Measurements from ENCODE around the gene CCDC183.
"Not testable (repeated sequence)": the region's sequence is repeated elsewhere in the genome, so short reads cannot be mapped to it uniquely, and the experiment has no call there.

CCDC183 gene

DNA sequence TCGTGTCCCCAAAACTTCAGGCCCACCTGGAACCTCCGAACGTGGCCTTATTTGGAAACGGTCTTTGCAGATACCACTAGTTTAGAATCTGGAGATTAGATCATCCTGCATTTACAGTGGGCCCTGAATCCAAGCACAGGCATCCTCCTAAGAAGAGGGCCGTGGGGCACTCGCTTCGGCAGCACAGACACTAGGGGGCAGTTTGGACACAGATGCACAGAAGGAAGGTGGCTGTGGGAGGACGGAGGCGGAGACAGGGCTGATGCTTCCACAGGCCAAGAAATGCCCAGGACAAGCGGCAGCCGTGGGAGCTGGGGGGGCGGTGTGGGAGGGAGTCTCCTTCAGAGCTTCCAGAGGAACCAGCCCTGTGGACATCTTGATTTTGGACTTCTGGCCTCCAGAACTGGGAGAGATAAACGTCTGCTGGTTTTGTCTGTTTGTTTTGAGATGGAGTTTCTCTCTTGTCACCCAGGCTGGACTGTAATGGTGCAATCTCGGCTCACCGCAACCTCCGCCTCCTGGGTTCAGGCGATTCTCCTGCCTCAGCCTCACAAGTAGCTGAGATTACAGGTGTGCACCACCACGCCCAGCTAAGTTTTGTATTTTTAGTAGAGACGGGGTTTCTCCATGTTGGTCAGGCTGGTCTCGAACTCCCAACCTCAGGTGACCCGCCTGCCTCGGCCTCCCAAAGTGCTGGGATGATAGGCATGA lies 35.1 kb upstream of the CCDC183 start:
- DNase-seq (ENCODE audit: low read depth) = peak; percentile 32

DNA sequence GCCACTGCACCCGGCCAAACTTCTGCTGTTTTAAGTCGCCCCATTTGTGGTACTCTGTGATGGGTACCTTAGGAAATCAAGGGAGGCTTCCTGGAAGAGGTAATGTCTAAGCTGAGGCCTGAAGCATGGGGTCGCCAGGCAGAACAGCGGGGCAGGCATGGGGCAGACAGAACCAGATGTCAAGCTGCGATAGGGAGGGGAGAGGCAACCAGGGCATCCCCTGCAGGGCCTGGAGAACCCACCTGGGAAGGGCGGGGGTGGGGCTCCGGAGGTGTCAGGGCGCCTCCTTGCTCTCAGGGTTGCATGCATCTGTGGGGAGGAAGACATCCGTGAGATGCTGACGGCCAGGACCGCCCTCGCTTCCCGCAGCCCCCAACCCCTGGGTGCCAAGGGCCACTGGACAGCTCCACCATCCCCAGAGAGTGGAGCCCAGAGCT lies 34.6 kb upstream of the CCDC183 start:
- no peak for DNase-seq (ENCODE audit: low read depth)

DNA sequence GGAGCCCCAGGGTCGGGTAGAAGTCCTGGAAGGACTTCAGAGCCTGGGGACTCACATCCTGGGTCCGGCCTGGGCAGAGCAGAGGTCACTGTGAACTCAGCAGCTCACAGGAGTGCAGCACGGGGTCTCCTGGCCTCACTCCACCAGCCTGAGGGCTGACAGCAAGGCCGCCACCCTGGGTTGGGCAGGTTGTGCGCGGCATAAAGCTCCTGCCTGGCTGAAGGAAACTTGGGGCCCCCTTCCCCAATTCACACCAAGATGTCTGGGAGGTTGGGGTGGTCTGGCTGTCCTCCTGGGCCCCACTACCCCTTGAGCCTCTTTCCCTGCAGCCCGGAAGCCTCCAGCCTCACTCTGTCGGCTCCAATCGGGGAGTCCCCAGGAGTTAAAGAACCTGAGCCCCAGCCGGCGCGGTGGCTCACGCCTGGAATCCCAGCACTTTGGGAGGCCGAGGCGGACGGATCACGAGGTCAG lies 33.9 kb upstream of the CCDC183 start:
- DNase-seq (ENCODE audit: low read depth) = no peak

DNA sequence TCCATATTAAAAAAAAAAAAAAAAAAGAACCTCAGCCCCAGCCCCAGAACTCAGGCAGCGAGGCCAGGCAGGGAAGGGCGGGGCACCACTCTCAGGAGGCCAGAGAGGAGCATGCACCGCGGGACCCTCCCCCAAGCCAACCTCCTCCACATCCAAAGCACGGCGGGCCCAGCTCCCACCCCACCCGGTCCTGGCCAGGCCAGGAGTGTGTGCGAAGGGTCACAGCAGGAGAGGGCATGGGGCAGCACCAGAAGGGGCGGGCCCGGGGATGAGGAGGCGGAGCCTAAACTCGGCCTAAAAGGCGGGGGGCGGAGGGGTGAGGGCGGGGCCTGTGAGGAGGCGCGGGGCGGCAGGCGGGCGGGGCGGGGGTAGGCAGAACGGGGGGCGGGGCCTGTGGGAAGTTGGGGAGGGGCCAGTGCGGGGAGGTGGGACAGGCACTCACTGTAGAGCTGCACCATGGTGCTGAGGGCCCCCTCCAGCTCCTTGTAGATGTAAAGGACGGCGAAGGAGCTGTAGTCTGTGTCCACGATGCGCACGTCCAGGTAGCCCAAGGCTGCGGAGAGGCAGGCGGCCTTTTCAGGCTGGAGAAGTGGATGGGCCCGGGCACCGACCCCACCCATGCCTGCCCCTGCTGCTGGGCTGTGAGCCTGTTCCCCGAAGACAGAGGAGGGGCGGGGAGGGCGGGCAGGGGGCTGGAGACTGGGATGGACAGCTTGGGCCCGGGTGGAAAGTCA lies 33.1 kb upstream of the CCDC183 start:
- no peak for DNase-seq (ENCODE audit: low read depth)

DNA sequence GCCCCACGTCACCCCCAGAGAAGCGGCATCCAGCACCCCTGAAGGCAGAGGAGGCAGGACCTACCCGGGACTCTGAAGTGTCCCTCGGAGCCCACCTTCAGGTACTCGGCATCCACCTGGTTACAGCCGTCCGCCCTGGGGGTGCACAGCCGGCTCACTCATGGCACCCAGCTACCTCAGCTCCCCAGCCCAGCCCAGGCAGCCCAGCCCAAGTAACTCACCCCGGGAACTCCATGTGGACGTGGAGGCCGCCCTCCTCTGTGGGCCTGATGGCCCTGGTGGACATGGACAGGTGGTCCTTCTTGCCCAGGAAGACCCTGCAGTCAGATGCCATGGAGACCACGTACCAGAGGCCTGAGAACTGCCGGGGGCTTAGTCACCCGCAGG lies 32.5 kb upstream of the CCDC183 start:
- no peak for DNase-seq (ENCODE audit: low read depth)

DNA sequence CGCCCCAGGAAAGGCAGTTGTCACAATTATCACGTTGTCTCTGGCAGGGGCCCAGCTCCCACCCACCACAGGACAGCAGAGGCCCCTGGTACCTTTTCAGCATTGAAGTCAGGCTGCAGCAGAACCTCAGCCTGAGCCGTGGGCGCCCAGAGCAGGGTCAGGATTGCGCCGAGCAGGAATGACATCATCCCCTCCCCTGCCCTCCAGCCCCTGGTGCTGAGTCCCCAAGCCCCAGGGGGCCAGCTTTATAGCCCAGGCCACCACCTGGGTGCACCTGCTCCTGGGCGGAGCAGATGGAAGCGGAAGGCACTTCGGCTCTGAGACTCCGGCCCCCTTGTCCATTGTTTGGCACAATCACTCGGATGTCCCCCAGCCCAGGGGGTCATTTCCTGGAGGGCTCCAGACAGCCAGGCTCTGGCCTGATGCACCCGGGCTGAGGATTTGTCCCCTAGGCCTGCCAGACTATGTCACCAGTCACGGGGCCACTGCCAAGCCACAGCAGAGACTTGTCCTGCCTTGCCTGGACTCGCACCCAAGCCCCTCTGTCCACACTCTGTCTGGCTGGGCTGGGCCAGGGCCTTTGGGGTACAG lies 31.7 kb upstream of the CCDC183 start, which contains the start of gene LCN15:
TSS of gene LCN15 (minus strand) at position 218 of the 591 bp plus-strand sequence. CDS start at position 188, 30 bp downstream.
- no peak for DNase-seq (ENCODE audit: low read depth)

DNA sequence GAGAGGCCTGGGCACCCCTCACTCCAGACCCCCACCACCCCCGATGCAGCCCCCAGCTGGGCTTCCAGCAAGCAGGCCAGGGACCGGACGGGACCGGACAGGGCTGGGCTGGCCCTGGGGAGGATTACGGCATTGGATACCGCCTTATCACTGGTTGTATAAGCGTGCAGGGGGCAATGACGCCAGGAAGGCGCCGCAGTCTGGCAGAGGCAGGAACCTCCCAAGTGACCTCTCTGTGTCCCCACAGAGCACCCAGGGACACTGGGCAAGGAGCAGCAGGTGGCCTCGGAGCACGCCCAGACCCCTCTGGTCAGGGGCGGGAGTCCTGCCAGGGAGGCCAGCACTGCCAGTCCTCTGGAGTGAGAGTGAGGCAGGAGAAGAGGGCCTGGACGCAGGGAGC lies 31.1 kb upstream of the CCDC183 start:
- no peak for DNase-seq (ENCODE audit: low read depth)

DNA sequence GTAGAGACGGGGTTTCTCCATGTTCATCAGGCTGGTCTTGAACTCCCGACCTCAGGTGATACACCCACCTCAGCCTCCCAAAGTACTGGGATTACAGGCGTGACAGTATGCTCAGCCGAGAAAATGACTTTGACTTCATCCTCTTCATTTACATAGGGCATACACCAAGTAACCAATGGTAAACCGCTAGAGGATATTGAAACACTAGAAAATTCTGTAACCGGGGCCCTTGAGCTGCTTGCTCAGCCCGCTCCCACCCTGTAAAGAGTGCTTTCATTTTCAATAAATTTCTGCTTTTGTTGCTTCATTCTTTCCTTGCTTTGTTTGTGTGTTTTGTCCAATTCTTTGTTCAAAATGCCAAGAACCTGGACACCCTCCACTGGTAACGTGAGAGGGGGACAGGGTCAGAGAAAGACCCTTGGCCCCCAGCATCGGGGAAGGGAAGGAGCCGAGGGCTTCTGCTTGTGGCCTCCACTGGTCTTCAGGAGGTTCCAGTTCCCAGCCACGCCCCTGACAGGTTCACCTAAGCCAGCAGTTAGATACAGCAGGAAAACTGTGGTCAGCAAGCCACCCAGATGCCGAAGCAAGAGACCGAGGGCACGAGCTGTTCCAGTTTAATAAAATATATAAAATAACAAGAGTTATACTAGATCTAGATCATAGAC lies 30.3 kb upstream of the CCDC183 start:
- not testable (repeated sequence) for DNase-seq (ENCODE audit: low read depth)

DNA sequence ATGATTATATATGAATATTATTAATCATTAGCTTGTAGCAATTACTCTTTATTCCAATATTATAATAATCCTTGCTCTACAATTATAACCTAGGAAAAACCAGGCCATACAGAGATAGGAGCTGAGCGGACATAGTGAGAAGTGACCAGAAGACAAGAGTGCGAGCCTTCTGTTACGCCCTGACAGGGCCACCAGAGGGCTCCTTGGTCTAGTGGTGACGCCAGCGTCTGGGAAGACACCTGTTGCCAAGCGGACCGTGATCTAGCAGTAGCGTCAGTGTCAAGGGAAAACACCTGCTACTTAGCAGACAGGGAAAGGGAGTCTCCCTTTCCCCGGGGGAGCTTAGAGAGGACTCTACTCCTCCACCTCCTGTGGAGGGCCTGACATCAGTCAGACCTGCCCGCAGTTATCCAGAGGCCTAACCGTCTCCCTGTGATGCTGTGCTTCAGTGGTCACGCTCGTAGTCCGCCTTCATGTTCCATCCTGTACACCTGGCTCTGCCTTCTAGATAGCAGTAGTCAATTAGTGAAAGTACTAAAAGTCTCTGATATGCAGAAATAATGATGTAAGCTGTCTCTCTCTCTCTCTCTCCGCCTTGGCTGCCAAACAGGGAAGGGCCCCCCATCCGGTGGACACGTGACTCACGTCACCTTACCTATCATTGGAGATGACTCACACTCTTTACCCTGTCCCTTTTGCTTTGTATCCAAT lies 29.6 kb upstream of the CCDC183 start:
- DNase-seq (ENCODE audit: low read depth) = not testable (repeated sequence)

DNA sequence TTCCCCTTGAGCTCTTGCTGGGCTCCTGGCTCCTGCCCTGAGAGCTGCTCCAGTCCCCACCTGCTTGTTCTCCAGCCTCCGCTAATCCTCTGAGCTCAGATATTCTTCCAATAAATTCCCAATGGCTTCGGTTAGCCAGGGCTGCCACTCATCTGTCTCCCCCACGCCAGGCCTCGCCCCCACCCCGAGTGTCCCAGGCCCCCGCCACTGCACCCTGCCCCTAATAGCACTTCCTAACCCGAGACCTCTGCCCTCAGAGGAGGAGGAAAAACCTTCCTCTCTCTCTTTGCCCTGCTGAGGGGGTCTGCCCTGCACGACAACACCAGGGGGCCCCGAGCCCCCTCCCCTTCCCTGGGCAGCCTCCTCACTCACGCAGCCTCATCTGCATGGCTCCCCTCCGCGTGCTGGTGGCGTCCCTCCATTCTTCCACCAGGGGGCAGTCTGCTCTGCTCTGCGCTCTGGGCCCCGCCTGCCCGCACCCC lies 26.4 kb upstream of the CCDC183 start:
- DNase-seq (ENCODE audit: low read depth) = no peak

DNA sequence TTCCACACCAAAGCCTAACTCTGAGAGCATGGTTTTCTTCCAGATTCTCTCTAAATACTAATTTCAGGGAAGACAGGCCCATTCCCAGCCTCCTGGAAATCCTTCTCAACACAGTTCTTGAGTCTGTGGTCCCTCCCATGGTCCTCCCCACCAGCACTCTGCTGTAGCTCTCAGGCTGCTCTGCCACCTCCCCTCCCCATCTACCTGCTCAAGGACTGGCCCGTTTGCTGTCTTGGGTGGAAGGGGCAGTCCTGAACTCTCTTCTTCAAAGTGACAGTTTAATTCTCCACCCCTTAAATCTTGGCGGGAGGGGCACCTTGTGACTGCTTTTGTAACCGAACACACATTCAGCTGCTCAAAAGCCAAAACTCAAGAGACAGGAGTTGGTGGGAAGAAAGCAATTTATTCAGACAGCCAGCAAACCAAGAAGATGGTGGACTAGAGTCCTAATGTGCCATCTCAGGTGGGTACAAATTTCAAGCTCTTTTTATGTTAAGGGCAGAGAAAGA lies 24.2 kb upstream of the CCDC183 start:
- no peak for DNase-seq (ENCODE audit: low read depth)

DNA sequence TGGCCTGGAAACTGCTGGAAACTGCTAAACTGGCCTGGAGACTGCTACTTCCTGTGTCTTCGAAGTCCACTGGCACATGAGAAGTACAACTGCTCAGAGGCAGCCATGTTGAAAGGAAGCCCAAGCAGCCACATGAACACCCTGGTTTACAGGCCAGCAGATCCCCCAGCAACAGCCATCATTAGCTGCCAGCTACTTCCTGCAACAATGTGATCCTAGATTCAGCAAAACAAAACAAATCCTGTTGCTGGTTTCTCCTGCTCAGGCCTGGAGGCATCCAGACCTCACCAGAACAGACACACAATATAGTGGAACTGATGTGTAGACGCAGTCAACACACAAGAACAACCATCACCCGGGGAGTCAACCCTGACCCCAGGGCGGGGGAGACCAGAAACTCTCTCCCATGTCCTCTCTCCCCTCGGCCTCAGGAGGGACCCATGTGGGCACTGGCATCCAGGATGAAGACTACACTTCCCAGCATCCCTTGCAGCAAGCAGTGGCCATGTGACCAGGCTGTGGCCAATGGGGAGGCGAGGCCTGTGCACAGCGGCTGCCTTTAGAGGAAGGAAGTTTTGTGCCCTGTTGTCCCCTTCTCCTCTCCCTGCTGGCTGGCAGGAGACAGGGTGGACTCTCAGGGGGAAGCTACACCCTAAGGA lies 22.6 kb upstream of the CCDC183 start:
- no peak for DNase-seq (ENCODE audit: low read depth)

DNA sequence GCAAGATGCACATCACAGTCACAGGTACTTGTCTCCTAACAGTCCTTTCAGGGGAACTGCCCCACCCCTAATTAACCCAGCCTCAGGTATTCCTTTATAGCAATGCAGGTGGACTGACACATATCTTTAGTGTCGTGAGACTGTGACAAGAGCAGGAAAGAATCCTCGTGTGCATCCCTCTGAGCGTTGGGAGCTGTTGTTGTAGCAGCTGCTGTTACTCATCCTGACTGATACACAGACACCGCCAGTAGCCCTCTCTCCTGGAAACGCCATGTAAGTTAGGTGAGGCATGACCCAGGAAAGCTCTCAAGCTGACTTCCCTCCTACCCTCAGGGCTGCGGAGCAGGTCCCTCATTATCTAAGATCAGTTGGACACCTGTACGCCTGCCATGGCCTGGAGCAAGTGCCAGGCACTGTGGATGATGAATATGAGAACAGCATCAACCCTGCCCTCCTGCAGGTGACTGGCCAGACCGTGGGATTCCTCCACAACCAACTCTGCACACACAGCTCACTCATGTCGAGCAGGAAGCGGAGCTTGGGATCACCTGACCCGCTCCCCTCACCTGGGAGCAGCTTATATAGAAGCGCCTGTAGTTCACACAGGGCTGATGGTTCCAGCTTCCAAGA lies 21.6 kb upstream of the CCDC183 start:
- DNase-seq (ENCODE audit: low read depth) = no peak

DNA sequence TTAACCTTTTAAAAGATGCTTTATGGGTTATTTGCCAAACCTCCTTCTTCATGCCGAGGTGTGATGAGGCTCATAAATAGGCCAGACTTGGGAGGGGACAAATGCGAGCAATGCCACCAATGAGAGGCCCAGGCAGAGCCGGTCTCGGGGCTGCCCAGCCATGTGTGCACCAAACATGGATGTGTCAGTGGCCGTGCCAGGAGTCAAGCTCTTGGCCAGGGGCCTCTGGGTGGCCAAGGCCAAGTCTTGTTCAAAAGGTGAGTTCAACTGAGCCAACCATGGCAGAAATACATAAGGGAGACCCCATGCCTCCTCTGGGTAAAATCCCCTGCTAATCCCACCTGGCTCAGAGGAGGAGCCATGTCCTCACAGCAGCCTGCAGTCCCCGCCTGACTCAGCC lies 20.9 kb upstream of the CCDC183 start:
- no peak for DNase-seq (ENCODE audit: low read depth)

DNA sequence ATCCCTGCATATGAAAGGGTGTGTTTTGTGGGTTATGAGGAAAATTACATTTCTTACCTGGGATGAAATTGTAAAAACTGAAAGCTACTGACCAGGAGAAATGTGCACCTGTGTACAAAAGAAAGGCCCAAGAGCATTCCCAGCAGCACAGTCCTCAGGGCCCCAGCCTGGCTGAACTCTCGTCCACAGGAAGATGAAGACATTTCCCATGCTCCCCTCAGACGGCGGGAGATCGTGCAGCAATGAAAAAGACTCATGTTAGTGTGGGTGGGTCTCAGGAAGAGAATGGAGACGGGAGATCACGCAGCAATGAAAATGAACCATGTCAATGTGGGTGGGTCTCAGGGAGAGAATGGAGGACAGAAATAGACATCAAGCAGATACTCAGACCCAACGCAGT lies 19.2 kb upstream of the CCDC183 start:
- no peak for DNase-seq (ENCODE audit: low read depth)

DNA sequence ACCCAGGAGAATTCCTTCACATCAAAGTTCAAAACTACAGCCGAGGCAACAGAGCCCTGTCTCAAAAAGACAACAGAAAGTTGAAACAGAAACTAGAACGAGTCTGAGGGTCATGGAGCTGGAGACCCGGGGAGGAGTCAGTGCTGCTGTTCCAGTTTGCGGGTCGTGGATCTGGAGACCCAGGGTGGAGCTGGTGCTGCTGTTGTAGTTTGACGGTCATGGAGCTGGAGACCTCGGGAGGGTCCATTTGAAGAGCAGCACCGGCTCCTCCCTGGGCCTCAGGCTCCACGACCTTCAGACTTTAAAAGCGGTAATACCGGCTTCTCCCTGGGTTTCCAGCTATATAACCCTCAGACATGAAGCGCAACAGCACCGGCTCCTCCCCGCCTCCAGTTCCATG lies 18.8 kb upstream of the CCDC183 start:
- DNase-seq (ENCODE audit: low read depth) = no peak

DNA sequence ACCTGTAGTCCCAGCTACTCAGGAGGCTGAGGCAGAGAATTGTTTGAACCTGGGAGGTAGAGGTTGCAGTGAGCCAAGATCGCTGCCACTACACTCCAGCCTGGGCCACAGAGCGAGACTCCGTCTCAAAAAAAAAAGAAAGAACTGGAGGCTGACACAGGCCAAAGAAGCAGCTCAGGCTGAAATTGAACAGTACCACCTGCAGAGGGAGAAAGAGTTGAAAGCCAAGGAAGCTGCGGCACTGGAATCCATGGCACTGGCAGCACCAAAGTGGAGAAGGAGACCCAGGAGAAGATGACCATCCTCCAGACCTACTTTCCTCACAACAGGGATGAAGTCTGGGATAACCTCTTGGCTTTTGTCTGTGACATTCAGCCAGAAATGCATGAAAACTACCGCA lies 16.3 kb upstream of the CCDC183 start:
- no peak for DNase-seq (ENCODE audit: low read depth)

DNA sequence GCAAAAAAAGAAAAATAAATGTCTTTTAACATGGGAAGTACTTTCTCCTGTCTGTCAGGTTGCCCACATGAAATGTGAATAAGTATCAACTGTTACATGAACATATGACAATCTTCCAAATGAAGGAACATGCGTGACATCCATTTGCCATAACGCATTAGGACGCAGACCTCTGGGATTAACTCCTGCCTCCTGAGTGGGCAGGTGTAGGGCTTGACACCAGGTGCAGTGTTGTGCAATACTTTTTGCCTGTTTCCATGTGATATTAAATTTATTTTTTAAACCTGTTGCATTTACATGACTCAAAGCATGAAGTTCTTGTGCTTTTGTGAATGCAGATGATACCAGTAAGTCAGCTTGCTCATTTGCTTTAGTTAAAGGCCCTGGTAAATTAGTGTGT lies 13.7 kb upstream of the CCDC183 start:
- DNase-seq (ENCODE audit: low read depth) = no peak

DNA sequence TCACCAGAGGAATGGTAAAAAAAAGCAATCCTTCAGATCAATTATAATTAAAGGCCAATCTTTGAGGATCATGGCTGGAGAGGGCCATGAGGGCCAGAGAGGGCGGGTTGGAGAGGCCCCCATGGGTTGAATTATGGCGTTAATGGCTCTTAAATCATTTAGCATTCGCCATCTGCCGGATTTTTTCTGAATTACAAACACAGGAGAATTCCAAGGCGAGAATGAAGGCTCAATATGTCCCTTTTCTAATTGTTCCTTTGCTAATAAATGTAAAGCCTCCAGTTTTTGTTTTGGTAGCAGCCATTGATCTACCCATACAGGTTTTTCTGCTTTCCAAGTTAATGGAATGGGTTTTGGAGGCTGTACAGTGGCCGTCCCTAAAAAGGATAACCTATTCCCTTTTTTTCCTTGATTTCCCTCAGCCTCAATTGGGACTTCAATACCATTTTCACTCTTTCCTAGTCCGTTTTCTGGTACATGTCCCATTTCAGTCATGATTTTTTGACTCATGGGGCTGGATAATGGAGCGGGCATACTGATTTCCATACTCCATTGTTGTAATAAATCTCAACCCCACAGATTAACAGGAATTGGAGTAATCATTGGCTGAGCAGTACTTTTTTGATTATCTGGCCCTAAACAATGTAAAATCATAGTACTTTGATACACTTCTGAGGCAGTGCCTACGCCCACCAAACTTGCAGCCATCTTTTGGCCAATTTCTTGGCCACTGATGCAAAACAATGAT lies 11.7 kb upstream of the CCDC183 start:
- DNase-seq (ENCODE audit: low read depth) = no peak

DNA sequence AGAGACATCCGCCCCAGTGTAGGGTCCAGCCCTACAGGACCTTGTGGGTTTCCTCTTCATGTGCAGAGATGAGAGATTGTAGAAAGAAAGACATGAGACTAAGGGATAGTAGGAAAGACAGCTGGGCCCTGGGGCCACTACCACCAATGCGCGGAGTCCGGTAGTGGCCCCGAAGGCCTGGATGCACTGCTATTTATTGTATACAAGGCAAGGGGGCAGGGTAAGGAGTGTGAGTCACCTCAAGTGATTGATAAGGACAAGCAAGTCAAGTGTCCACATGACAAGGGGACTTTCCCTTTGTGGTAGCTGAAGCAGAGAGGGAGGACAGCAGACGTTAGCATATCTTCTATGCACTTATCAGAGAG lies 11.2 kb upstream of the CCDC183 start:
- no peak for DNase-seq (ENCODE audit: low read depth)
